ENCODE data around the gene PSME3. TPM values are rescaled to one million over a fixed set of nuclear protein-coding genes. Genes with fewer than 3 reads are reported as not detected.

PSME3 gene
- total RNA-seq, 1 experiment from 2014 or later: 222 TPM

- H3K27ac ChIP-seq (ENCODE audit: insufficient read length, low read depth, low read length): no peak overlapping the region
- H3K56ac ChIP-seq (ENCODE audit: insufficient read length, low read depth, low read length): no peak overlapping the region
- H3K79me1 ChIP-seq (ENCODE audit: insufficient read depth, low read depth, low read length, poor library complexity, severe bottlenecking): no peaks in the 10 kb centered on the region
These were observed 13.2 kb upstream of the PSME3 start for GRCh38 chr17:42819939-42820535.

More at GRCh38 chr17:42819939-42820535, 13.2 kb upstream of the PSME3 start:
- H3K23ac ChIP-seq (ENCODE audit: insufficient read length, low read depth, low read length): no peak overlapping the region
- no peak overlapping the region for H2BK20ac ChIP-seq (ENCODE audit: low read depth, low read length, poor library complexity, severe bottlenecking)
- no peaks in the 10 kb centered on the region for H3K9me3 ChIP-seq (ENCODE audit: control insufficient read depth, low read depth, low read length)
- Mint-ChIP-seq H3K27ac (peak overlapping the region in 2 of 3 experiments; percentile 28 to 55; a peak in 1 of 7 replicates), H3K4me3 (no peak overlapping the region), H3K27me3 (ENCODE audit: low read depth) (no peaks in the 10 kb centered on the region), H3K4me1 (peaks cover 6 to 7% of the 10 kb centered on the region in 2 experiments), H3K36me3 (ENCODE audit: insufficient read depth in 1 of 3, low read depth in 3 of 3) (peaks cover 19 to 68% (median 49%) of the 10 kb centered on the region in 3 experiments), H3K9me3 (no peaks in the 10 kb centered on the region)
- TF ChIP-seq CTCF (conservative IDR thresholded peaks at IDR 0.05): peak; percentile 91
- peak; percentile 89 for DNase-seq
- no peaks in the 10 kb centered on the region for H3K27me3 ChIP-seq (ENCODE audit: insufficient read depth, low read length)
- H2AK5ac ChIP-seq (ENCODE audit: insufficient read length, low read length): no peak overlapping the region
- peaks cover 6% of the 10 kb centered on the region for H3K23me2 ChIP-seq (ENCODE audit: insufficient read length, low read depth, low read length, poor library complexity, severe bottlenecking)
- no peak overlapping the region for H2AFZ ChIP-seq (ENCODE audit: low read length)
- no peak overlapping the region for H3T11ph ChIP-seq (ENCODE audit: low read length)
- no peak overlapping the region for H3K14ac ChIP-seq (ENCODE audit: insufficient read depth, low read length)
- H2BK120ac ChIP-seq (ENCODE audit: low read depth, low read length, poor library complexity, severe bottlenecking): no peak overlapping the region
- H4K8ac ChIP-seq (replicated peaks; ENCODE audit: insufficient read length, low read depth, low read length): no peak overlapping the region
- H3K79me2 ChIP-seq (ENCODE audit: insufficient read depth, low read length): peaks cover 3% of the 10 kb centered on the region; the same call in 1 of the 2 replicates
- H4K5ac ChIP-seq (ENCODE audit: insufficient read length, low read depth, low read length): no peak overlapping the region
- no peak overlapping the region for H3K9ac ChIP-seq (ENCODE audit: extremely low read depth, insufficient read length, low read length)
- no peak overlapping the region for H3K4ac ChIP-seq (ENCODE audit: low read depth, low read length)
- no peak overlapping the region for H4K91ac ChIP-seq (ENCODE audit: insufficient read length, low read depth, low read length)
- H2BK5ac ChIP-seq (ENCODE audit: insufficient read length, low read length): no peak overlapping the region
- no peak overlapping the region for H2BK12ac ChIP-seq (ENCODE audit: insufficient read length, low read depth, low read length)
- H3K4me2 ChIP-seq (ENCODE audit: insufficient read depth, insufficient read length, low read length): no peak overlapping the region
- no peaks in the 10 kb centered on the region for H3K4me1 ChIP-seq (ENCODE audit: insufficient read depth, low read length)
- H4K20me1 ChIP-seq (ENCODE audit: control insufficient read depth, insufficient read depth, insufficient read length): no peaks in the 10 kb centered on the region
- no peak overlapping the region for H3K18ac ChIP-seq (ENCODE audit: insufficient read length, low read depth, low read length)
- WGBS (ENCODE audit: extremely low coverage, insufficient read length, low lambda C conversion rate): no CpG with 5 or more reads among the region's 2 CpGs
- H2BK15ac ChIP-seq (ENCODE audit: low read depth, low read length): no peak overlapping the region
